ENCODE measurements around the gene FHL3. TPM values are rescaled to one million over a fixed set of nuclear protein-coding genes. Genes with fewer than 3 reads are reported as not detected.
A peak's percentile ranks its signal among the peaks of the same experiment; 100 is the strongest.

Gene FHL3
- total RNA-seq, 8 experiments from 2014 or later, result 2.8 to 17.7 (median 8.0) TPM

DNA sequence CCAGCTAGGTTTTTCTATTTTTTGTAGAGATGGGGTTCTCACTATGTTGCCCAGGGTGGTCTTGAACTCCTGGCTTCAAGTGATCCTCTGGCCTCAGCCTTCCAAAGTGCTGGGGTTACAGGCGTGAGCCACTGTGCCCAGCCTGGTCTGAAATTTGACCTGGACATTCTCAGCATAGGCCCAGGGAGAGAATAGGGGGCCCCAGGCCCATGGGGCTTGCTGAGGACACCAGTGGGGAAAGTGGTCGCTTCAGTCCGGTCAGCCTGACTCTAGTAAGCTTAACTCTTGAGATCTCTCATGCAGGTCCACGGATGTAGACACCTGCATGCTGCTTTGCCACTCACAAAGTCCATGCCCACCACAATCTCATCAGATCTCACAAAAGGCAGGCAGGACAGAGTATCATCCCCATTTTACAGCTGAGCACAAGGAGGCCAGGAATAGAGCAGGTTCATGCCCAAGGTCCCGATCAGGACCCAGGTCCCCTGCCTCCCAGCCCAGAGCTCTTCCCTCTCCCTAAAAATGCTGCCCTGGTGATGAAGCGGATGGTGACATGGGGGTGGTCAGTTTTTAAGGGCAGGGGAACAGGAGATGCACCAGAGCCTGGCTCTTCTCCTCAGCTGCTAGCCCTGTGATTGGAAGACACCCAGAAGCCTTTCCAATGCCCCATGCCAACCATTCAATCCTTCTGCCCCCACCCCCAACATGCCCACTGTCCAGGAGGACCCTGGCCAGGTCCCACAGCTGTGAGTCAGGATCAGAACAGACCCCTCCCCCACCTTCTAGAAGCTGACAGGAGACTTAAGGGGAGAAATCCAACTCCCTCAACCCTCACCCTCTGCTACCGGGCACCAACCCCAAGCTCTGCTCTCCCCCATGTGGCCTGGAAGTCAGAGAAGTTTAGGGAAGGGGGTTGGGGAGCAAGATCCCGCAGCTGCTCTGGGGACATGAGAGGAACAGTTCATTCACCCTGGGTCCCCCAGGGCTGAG, 1.8 kb downstream of the FHL3 start:
- WGBS, 10 experiments, result 30 to 100% (median 55%) methylated on average over 1 to 3 of the region's 8 CpGs; no CpG with 5 or more reads in 4 of the 10 experiments
- in situ Hi-C loops (cut with MboI; ENCODE audit: low pct_unique_long_range_greater_than_20kb in 2 of 9, low sequenced_read_pairs in 9 of 9, unreplicated experiment in 9 of 9), result no loop called here
- no peak overlapping the region for H3K27ac ChIP-seq
- peak overlapping the region in 1 of 5 donors; percentile 55 for H3K4me3 ChIP-seq
- peak in 1 of 8 experiments; percentile 2 for ATAC-seq (replicated peaks in 6 of 8)
- peaks cover 28 to 43% of the 10 kb centered on the region in 2 donors for H3K4me1 ChIP-seq (replicated peaks in 1 of 2)

- H3K4me1 ChIP-seq (replicated peaks in 1 of 2), result peaks cover 33 to 46% of the 10 kb centered on the region in 2 donors
- in situ Hi-C loops (cut with MboI; ENCODE audit: low pct_unique_long_range_greater_than_20kb in 2 of 9, low sequenced_read_pairs in 9 of 9, unreplicated experiment in 9 of 9), result no loop called here
- H3K4me3 ChIP-seq, result no peak overlapping the region
- WGBS, 10 experiments, result 0 to 74% (median 33%) methylated on average over 1 to 10 of the region's 13 CpGs; no CpG with 5 or more reads in 3 of the 10 experiments
- peak overlapping the region; percentile 59 to 79 for H3K27ac ChIP-seq
- ATAC-seq (replicated peaks in 6 of 8), result peak in 7 of 8 experiments; percentile 9 to 66 (median 49)
These were observed 4.5 kb downstream of the FHL3 start for GRCh38 chr1:38000529-38001455.

DNA sequence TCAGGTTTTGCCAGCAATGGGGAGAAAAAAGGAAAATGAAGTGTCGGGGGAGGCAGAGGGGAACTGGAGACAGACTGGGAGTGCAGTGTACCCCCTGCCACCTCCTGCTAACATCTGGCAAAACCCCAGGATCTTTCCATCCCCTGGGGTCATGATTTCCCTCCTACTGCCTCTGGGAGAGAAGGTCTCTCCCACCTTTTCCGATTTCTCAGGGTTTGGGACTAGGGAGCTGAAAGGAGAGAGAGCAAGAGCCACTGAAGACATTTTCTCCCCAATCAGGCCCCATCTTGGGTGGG, 5.1 kb downstream of the FHL3 start:
- Histone ChIP-seq H3K27ac (peak overlapping the region; percentile 59 to 79), H3K4me1 (replicated peaks in 1 of 2) (peaks cover 32 to 44% of the 10 kb centered on the region in 2 donors), H3K4me3 (no peak overlapping the region)
- in situ Hi-C loops (cut with MboI; ENCODE audit: low pct_unique_long_range_greater_than_20kb in 2 of 9, low sequenced_read_pairs in 9 of 9, unreplicated experiment in 9 of 9), result no loop called here
- 0 to 83% (median 73%) methylated on average over 1 of the region's 2 CpGs; no CpG with 5 or more reads in 6 of the 10 experiments for WGBS, 10 experiments
- peak in 1 of 8 experiments; percentile 7 for ATAC-seq (replicated peaks in 6 of 8)

DNA sequence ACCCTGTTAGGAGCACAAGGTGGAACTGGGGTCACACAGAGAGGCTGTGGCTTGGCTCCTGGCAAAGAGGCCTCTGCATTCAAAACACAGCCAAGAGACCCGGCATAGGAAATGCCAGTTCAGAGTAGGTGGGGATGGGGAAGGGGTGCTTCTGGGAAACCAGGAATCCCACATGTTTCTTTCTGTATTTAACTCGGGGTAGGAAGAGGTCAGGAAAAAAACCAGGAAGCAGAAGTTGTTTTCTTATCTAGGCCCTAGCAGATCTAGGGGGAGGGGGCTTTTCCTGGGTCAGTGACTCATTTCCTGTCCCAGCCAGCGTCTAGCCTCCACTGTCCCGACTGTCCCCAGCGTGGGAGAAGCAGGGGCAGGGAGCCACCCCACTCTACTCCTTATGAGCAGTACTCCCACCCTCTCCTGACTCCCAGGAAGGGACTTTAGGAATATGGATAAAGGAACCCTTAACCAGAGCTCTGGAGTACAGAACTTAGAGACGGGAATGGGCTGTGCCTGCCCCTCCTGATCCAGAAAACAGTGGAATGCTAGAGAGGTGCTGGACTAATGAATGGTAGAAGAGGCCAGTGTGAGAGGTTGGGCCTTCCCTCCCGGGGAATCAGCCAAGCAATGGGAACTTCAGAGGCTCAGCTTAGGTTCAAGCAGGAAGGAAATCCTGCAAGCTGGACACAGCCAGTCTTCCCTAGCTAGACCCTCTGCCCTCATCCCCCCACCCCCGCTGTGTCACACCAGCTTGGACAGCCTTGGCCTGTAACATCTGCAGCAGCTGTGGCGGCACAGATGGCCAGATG, 5.7 kb downstream of the FHL3 start:
- peak in 7 of 8 experiments; percentile 1 to 55 (median 48) for ATAC-seq (replicated peaks in 6 of 8)
- 0 to 42% (median 22%) methylated on average over 1 to 8 of the region's 9 CpGs; no CpG with 5 or more reads in 2 of the 10 experiments for WGBS, 10 experiments
- H3K4me1 ChIP-seq (replicated peaks in 1 of 2), result peaks cover 32 to 44% of the 10 kb centered on the region in 2 donors
- in situ Hi-C loops (cut with MboI; ENCODE audit: low pct_unique_long_range_greater_than_20kb in 2 of 9, low sequenced_read_pairs in 9 of 9, unreplicated experiment in 9 of 9), result no loop called here
- peak overlapping the region; percentile 59 to 79 for H3K27ac ChIP-seq
- H3K4me3 ChIP-seq, result no peak overlapping the region

DNA sequence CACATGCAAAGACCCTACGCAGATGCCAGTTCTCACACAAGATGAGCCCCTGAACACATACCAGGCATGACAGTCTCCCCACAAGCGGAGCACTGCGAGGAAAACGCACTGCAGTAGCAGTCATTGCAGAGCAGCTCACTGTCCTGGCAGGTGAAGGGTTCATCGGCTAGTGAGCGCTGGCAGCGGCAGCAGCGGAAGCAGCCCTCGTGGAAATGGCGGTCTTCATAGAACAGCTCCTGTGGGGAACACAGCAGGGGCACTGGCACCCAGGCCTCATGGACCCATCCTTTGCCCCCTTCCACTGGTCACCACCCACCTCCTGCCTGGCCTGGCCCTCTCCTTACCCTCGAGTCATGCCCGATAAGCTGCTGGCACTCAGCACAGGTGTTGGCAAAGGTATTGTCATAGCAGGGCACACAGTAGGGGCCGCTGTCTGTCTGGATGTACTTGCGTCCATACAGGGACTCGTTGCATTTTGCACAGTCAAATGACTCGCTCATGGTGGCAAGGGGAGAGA, 6.3 kb downstream of the FHL3 start:
- WGBS, 10 experiments, result 60 to 100% (median 94%) methylated on average over 1 to 11 of the region's 16 CpGs; no CpG with 5 or more reads in 4 of the 10 experiments
- peak overlapping the region in 1 of 2 donors; percentile 79 for H3K27ac ChIP-seq
- in situ Hi-C loops (cut with MboI; ENCODE audit: low pct_unique_long_range_greater_than_20kb in 2 of 9, low sequenced_read_pairs in 9 of 9, unreplicated experiment in 9 of 9), result no loop called here
- peaks cover 32 to 39% of the 10 kb centered on the region in 2 donors for H3K4me1 ChIP-seq (replicated peaks in 1 of 2)
- no peak for ATAC-seq (replicated peaks in 6 of 8)
- H3K4me3 ChIP-seq, result no peak overlapping the region

GRCh38 chr1:37998089-37998808, 7.1 kb downstream of the FHL3 start:
- ATAC-seq (replicated peaks in 6 of 8), result peak in 2 of 8 experiments; percentile 3 to 7
- Histone ChIP-seq H3K4me3 (no peak overlapping the region), H3K27ac (no peak overlapping the region), H3K4me1 (replicated peaks in 1 of 2) (peaks cover 32 to 35% of the 10 kb centered on the region in 2 donors)
- WGBS, 10 experiments, result 0 to 94% (median 80%) methylated on average over 1 to 7 of the region's 9 CpGs; no CpG with 5 or more reads in 3 of the 10 experiments
- in situ Hi-C loops (cut with MboI; ENCODE audit: low pct_unique_long_range_greater_than_20kb in 2 of 9, low sequenced_read_pairs in 9 of 9, unreplicated experiment in 9 of 9), result no loop called here

DNA sequence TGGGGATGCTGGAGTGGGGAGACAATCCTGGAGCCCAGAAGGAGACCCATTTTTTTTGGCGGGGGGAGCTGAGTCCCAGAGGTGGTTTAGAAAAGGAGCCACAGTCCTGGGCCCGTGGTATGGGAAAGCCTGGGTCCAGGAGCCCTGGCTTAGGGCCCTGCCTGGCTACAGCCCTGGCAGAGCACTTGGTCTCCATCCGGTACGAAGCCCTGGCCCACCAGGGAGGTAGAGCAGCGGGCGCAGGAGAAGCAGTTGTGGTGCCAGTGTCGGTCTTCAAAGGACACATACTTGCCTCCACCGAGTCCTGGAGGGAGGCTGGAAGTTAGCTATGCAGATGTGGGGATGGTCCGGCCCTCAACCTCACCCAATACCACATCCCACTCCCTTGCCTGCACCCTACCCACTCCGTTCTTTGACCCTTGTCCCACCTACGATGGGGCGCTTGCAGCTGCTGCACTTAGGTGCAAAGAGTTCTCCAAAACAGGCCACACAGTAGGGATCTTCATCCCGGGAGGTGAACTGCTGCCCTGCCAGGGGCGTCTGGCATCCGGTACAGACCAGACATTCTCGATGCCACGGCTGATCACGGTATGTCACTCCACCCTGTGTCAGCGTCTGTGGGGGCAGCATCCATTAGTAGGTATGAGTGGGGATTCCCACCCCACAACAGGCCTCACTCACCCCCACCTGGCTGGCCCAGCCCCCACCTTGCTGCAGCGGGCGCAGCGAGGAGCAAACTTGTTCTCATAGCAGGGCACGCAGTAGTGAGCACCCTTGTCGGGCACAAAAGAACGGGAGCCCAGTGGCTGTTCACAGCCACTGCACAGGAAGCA, 7.8 kb downstream of the FHL3 start:
- 0 to 100% (median 92%) methylated on average over 2 to 17 of the region's 25 CpGs; no CpG with 5 or more reads in 3 of the 10 experiments for WGBS, 10 experiments
- Histone ChIP-seq H3K4me1 (replicated peaks in 1 of 2) (peaks cover 32 to 35% of the 10 kb centered on the region in 2 donors), H3K27ac (no peak overlapping the region)

GRCh38 chr1:37995751-37996345, 9.5 kb downstream of the FHL3 start:
- H3K4me1 ChIP-seq (replicated peaks in 1 of 2), result peaks cover 28 to 29% of the 10 kb centered on the region in 2 donors
- H3K4me3 ChIP-seq, result peak overlapping the region in 4 of 5 donors; percentile 12 to 22 (median 13)
- in situ Hi-C loops (cut with MboI; ENCODE audit: low pct_unique_long_range_greater_than_20kb in 2 of 9, low sequenced_read_pairs in 9 of 9, unreplicated experiment in 9 of 9), result no loop called here
- WGBS, 10 experiments, result 3 to 83% (median 23%) methylated on average over 1 to 33 of the region's 46 CpGs; no CpG with 5 or more reads in 3 of the 10 experiments
- H3K27ac ChIP-seq, result no peak overlapping the region
- peak; percentile 3 to 79 (median 52) for ATAC-seq (replicated peaks in 6 of 8)

More for the DNA sequence above, 7.8 kb downstream of the FHL3 start:
- ATAC-seq (replicated peaks in 6 of 8), result no peak
- no peak overlapping the region for H3K4me3 ChIP-seq
- in situ Hi-C loops (cut with MboI; ENCODE audit: low pct_unique_long_range_greater_than_20kb in 2 of 9, low sequenced_read_pairs in 9 of 9, unreplicated experiment in 9 of 9), result no loop called here

- 7 to 100% (median 85%) methylated on average over 2 to 11 of the region's 11 CpGs for WGBS, 10 experiments
- Histone ChIP-seq H3K27ac (no peak overlapping the region), H3K4me1 (replicated peaks in 1 of 2) (peaks cover 20 to 23% of the 10 kb centered on the region in 2 donors), H3K4me3 (no peak overlapping the region)
- in situ Hi-C loops (cut with MboI; ENCODE audit: low pct_unique_long_range_greater_than_20kb in 2 of 9, low sequenced_read_pairs in 9 of 9, unreplicated experiment in 9 of 9), result no loop called here
- no peak for ATAC-seq (replicated peaks in 6 of 8)
These were observed 10.3 kb downstream of the FHL3 start for GRCh38 chr1:37994886-37995566.

GRCh38 chr1:37989361-37989930, 15.9 kb downstream of the FHL3 start:
- 0 to 1% (median 1%) methylated on average over 3 to 24 of the region's 30 CpGs; no CpG with 5 or more reads in 6 of the 10 experiments for whole genome bisulfite sequencing, 10 experiments
- ATAC-seq (replicated peaks in 6 of 8), result peak in 7 of 8 experiments; percentile 27 to 46 (median 31)
- H3K4me3 ChIP-seq, result peak overlapping the region; percentile 62 to 92 (median 70)
- H3K27ac ChIP-seq, result peak overlapping the region; percentile 84 to 94
- H3K4me1 ChIP-seq (replicated peaks in 1 of 2), result peaks cover 7 to 9% of the 10 kb centered on the region in 2 donors
- in situ Hi-C loops (cut with MboI; ENCODE audit: low pct_unique_long_range_greater_than_20kb in 2 of 9, low sequenced_read_pairs in 9 of 9, unreplicated experiment in 9 of 9), result no loop called here
